HepG2 (cell line): ENCODE measurements around the gene SURF1. TPM values are rescaled to one million over a fixed set of nuclear protein-coding genes. Genes with fewer than 3 reads are reported as not detected.

Experiments used
- ATF7-NPFF ChIP-seq: sonication (generic); formaldehyde crosslinking; IDR thresholded peaks from 2 replicates; pipeline ENCODE4 v1.8.1; 2023; ENCODE audit warnings: mild to moderate bottlenecking, low read depth, missing genetic modification reagents, moderate library complexity
- CEBPG ChIP-seq: IDR thresholded peaks from 2 replicates; pipeline ENCODE4 v1.6.1; 2016
- ERF ChIP-seq: IDR thresholded peaks from 2 replicates; pipeline ENCODE4 v1.6.1; 2018; ENCODE audit warnings: missing biosample characterization, missing genetic modification reagents
- GATAD1 ChIP-seq: IDR thresholded peaks from 2 replicates; pipeline ENCODE4 v1.6.1; 2016; ENCODE audit warnings: missing genetic modification reagents, missing compliant biosample characterization
- HCFC1 ChIP-seq: fragments of 150-350 bp; IDR thresholded peaks from 2 replicates; pipeline ENCODE4 v1.6.1; 2014; ENCODE audit warnings: low read depth, low read length
- JDP2 ChIP-seq: sonication (generic); formaldehyde crosslinking; IDR thresholded peaks from 2 replicates; pipeline ENCODE4 v1.8.1; 2022; ENCODE audit warnings: missing genetic modification reagents, borderline replicate concordance
- KLF16 ChIP-seq, 2 experiments: sonication (generic) in 1 of 2; formaldehyde crosslinking in 1 of 2; IDR thresholded peaks; 2 replicates each; pipeline versions ENCODE4 v1.6.1 to v1.8.0; 2016 to 2023; ENCODE audit warnings: missing genetic modification reagents in 2 of 2, missing compliant biosample characterization in 1 of 2
- LCORL ChIP-seq, 2 experiments: fragments of 450-650 bp in 1 of 2; sonication (generic) in 1 of 2; formaldehyde crosslinking in 1 of 2; IDR thresholded peaks; 2 replicates each; pipeline versions ENCODE4 v1.5.0 to v1.6.1; 2017 to 2020; ENCODE audit warnings: antibody characterized with exemption in 1 of 2, missing genetic modification reagents in 1 of 2
- SALL1 ChIP-seq: sonication (generic); formaldehyde crosslinking; IDR thresholded peaks from 2 replicates; pipeline ENCODE4 v1.8.0; 2022; ENCODE audit warnings: mild to moderate bottlenecking, missing genetic modification reagents
- SCMH1 ChIP-seq: sonication (generic); formaldehyde crosslinking; IDR thresholded peaks from 2 replicates; pipeline ENCODE4 v1.9.0; 2021; ENCODE audit warnings: missing genetic modification reagents, mild to moderate bottlenecking, borderline replicate concordance
- SP2 ChIP-seq: sonication (generic); formaldehyde crosslinking; IDR thresholded peaks from 2 replicates; pipeline ENCODE4 v1.5.1; 2020; ENCODE audit warnings: mild to moderate bottlenecking, missing genetic modification reagents
- SUZ12 ChIP-seq: fragments of 150-350 bp; IDR thresholded peaks from 2 replicates; pipeline ENCODE4 v1.6.1; 2014; ENCODE audit warnings: low read depth, low read length
- TFDP2 ChIP-seq: sonication (generic); formaldehyde crosslinking; IDR thresholded peaks from 2 replicates; pipeline ENCODE4 v1.4.0; 2020; ENCODE audit warnings: missing genetic modification reagents
- UBTF ChIP-seq: sonication (generic); formaldehyde crosslinking; IDR thresholded peaks from 2 replicates; pipeline ENCODE4 v1.4.0; 2020; ENCODE audit warnings: mild to moderate bottlenecking, missing genetic modification reagents
- ZBTB34 ChIP-seq: sonication (generic); formaldehyde crosslinking; IDR thresholded peaks from 2 replicates; pipeline ENCODE4 v1.8.0; 2022; ENCODE audit warnings: mild to moderate bottlenecking, missing genetic modification reagents
- ZNF556 ChIP-seq: sonication (generic); formaldehyde crosslinking; IDR thresholded peaks from 2 replicates; pipeline ENCODE4 v1.4.0; 2020; ENCODE audit warnings: mild to moderate bottlenecking, missing genetic modification reagents, borderline replicate concordance
- ZNF724P ChIP-seq: sonication (generic); formaldehyde crosslinking; IDR thresholded peaks from 2 replicates; pipeline ENCODE4 v1.8.0; 2022; ENCODE audit warnings: missing genetic modification reagents, borderline replicate concordance
- ZSCAN31 ChIP-seq: sonication (generic); formaldehyde crosslinking; IDR thresholded peaks from 2 replicates; pipeline ENCODE4 v1.5.0; 2020; ENCODE audit warnings: low read depth, mild to moderate bottlenecking, missing genetic modification reagents
- ZSCAN9 ChIP-seq: IDR thresholded peaks from 2 replicates; pipeline ENCODE4 v1.6.1; 2016; ENCODE audit warnings: borderline replicate concordance
- polyA plus RNA-seq, 8 experiments: library from polyadenylated mRNA; depleted of rRNA in 3 of 8; stranded (reverse) in 7 of 8; unstranded in 1 of 8; fragments of >200 nt; fragmentation: Illumina TruSeq in 4 of 8; extraction: Trizol in 4 of 8; gene quantifications; 2 replicates each; pipeline versions ENCODE4 v1.2.1 to v1.2.3, GENCODE V29; 2011 to 2016; ENCODE audit warnings: low read depth in 4 of 8, missing spikeins in 1 of 8, mixed read lengths in 1 of 8; ENCODE audit not compliant: insufficient read depth in 1 of 8
- total RNA-seq, 5 experiments: library from RNA; depleted of rRNA; stranded (reverse); fragments of >200 nt; fragmentation: Illumina TruSeq; extraction: Trizol; gene quantifications; 2 replicates each; pipeline ENCODE4 v1.2.3, GENCODE V29; 2016; ENCODE audit warnings: low read depth in 1 of 5
- TF ChIP-seq, protein P1 (sequence below): sonication (generic); formaldehyde crosslinking; IDR thresholded peaks from 2 replicates; pipeline ENCODE4 v1.5.0; 2020; ENCODE audit warnings: mild to moderate bottlenecking, missing genetic modification reagents
- TF ChIP-seq, protein P2 (sequence below): sonication (generic); formaldehyde crosslinking; IDR thresholded peaks from 2 replicates; pipeline ENCODE4 v1.4.0; 2020; ENCODE audit warnings: mild to moderate bottlenecking, missing genetic modification reagents

The SURF1 gene
- total and polyA plus RNA-seq, 2 of the 13 experiments (the other 11 are each of a cell fraction or from before 2014, with no cell fraction given): 17.8 to 40.7 TPM

DNA sequence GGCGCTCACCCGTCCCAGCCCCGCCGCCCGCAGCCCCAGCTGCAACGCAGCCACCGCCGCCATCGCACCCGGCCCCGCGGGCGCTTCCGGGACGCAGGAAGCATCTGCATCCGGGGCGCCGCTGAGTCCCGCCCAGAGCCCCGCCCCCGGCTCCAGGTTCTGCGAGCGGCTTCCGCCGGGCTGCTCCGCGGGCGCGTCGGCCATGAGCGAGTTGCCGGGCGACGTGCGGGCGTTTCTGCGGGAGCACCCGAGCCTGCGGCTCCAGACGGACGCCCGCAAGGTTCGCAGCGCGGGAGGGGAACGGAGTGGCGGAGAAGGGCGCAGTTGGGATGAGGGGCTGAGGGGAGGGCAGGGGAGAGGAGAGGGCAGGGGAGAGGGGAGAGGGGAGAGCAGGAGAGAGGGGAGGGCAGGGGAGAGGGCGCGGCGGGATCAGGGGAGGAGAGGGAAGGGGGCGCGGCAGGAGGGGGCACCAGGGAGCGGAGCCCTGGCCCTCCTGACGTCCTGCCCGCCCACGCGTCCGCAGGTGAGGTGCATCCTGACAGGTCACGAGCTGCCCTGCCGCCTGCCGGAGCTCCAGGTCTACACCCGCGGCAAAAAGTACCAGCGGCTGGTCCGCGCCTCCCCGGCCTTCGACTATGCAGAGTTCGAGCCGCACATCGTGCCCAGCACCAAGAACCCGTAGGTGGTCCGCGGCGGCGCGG lies at the start of gene SURF1, which contains the start of gene SURF2 (continued):
- TF ChIP-seq KLF16 (CRISPR knock-in tag; IDR thresholded peaks at IDR 0.05) (peak in 1 of 2 experiments; percentile 7; a peak in 1 of 4 replicates), UBTF (CRISPR knock-in tag) (peak; percentile 53), ERF (CRISPR knock-in tag) (peak; percentile 15; the same call in 1 of the 2 replicates), SALL1 (CRISPR knock-in tag) (0 out of 2 replicates have a peak, but pooled peaks have one; percentile 11), HCFC1 (no peak), SP2 (CRISPR knock-in tag) (peak; percentile 58), ZNF556 (CRISPR knock-in tag) (0 out of 2 replicates have a peak, but pooled peaks have one; percentile 16), LCORL (IDR thresholded peaks at IDR 0.05) (no peak), LCORL (CRISPR knock-in tag; IDR thresholded peaks at IDR 0.05) (peak; percentile 47; the same call in 1 of the 2 replicates), SUZ12 (no peak), ZSCAN9 (CRISPR knock-in tag) (no peak), ZNF724P (peak; percentile 41; the same call in 1 of the 2 replicates), ZSCAN31 (CRISPR knock-in tag) (0 out of 2 replicates have a peak, but pooled peaks have one; percentile 54), CEBPG (CRISPR knock-in tag) (no peak), TFDP2 (CRISPR knock-in tag) (peak; percentile 30; the same call in 1 of the 2 replicates), ATF7-NPFF (CRISPR knock-in tag) (no peak; the same call in 1 of the 2 replicates), SCMH1 (CRISPR knock-in tag) (no peak), ZBTB34 (CRISPR knock-in tag) (no peak), GATAD1 (CRISPR knock-in tag) (peak; percentile 90), JDP2 (CRISPR knock-in tag) (no peak)
- TF ChIP-seq, protein P1, sequence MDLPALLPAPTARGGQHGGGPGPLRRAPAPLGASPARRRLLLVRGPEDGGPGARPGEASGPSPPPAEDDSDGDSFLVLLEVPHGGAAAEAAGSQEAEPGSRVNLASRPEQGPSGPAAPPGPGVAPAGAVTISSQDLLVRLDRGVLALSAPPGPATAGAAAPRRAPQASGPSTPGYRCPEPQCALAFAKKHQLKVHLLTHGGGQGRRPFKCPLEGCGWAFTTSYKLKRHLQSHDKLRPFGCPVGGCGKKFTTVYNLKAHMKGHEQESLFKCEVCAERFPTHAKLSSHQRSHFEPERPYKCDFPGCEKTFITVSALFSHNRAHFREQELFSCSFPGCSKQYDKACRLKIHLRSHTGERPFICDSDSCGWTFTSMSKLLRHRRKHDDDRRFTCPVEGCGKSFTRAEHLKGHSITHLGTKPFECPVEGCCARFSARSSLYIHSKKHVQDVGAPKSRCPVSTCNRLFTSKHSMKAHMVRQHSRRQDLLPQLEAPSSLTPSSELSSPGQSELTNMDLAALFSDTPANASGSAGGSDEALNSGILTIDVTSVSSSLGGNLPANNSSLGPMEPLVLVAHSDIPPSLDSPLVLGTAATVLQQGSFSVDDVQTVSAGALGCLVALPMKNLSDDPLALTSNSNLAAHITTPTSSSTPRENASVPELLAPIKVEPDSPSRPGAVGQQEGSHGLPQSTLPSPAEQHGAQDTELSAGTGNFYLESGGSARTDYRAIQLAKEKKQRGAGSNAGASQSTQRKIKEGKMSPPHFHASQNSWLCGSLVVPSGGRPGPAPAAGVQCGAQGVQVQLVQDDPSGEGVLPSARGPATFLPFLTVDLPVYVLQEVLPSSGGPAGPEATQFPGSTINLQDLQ (CRISPR knock-in tag): 0 out of 2 replicates have a peak, but pooled peaks have one; percentile 18
- TF ChIP-seq, protein P2, sequence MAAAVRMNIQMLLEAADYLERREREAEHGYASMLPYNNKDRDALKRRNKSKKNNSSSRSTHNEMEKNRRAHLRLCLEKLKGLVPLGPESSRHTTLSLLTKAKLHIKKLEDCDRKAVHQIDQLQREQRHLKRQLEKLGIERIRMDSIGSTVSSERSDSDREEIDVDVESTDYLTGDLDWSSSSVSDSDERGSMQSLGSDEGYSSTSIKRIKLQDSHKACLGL (CRISPR knock-in tag): peak; percentile 16; the same call in 1 of the 2 replicates
